SK-N-SH (cell line): Measurements from ENCODE around the gene ELMO1. TPM values are rescaled to one million over a fixed set of nuclear protein-coding genes. Genes with fewer than 3 reads are reported as not detected.

ENCODE experiments used
- CTCF ChIA-PET: fragments of 300-600, 350-600 bp; formaldehyde crosslinking; extraction: SDS; loops from one replicate; lab custom pipeline; 2021; lab: Yijun Ruan, JAX
- POLR2A ChIA-PET: fragments of 350-600 bp; sonication (Branson Sonifier 250); formaldehyde crosslinking; extraction: SDS; loops from one replicate; lab custom pipeline; 2020; ENCODE audit warnings: antibody characterized with exemption, inconsistent platforms; lab: Yijun Ruan, JAX
- DNase-seq: peaks from one replicate; pipeline ENCODE4 v3.0.0; 2012
- H2AFZ ChIP-seq: fragments of 200-600 bp; sonication (generic); 2 replicates; pipeline ENCODE4 v1.8.1; 2016; ENCODE audit warnings: antibody characterized with exemption, mild to moderate bottlenecking, low read depth
- H3F3A ChIP-seq: fragments of 200-600 bp; sonication (generic); replicated peaks from 2 replicates; pipeline ENCODE3; 2016; ENCODE audit warnings: antibody characterized with exemption, mild to moderate bottlenecking; ENCODE audit not compliant: insufficient read depth
- H3K27ac ChIP-seq, 2 experiments: fragments of 200-500 bp in 1 of 2; fragments of 200-600 bp in 1 of 2; sonication (Bioruptor generic) in 1 of 2; sonication (generic), shearing (Covaris generic) in 1 of 2; 2 replicates each; pipeline versions ENCODE4 v1.5.1 to v1.6.1; 2014 to 2016; ENCODE audit warnings: low read depth in 2 of 2, inconsistent platforms in 1 of 2, low read length in 1 of 2, mild to moderate bottlenecking in 1 of 2, mixed read lengths in 1 of 2
- H3K27me3 ChIP-seq: fragments of 200-600 bp; sonication (generic), shearing (Covaris generic); 2 replicates; pipeline ENCODE4 v1.6.1; 2016; ENCODE audit warnings: mixed run types; ENCODE audit not compliant: insufficient read depth
- H3K36me3 ChIP-seq, 2 experiments: fragments of 200-500 bp in 1 of 2; fragments of 200-600 bp in 1 of 2; sonication (Bioruptor generic) in 1 of 2; sonication (generic) in 1 of 2; replicated peaks in 1 of 2; 2 replicates each; pipeline versions ENCODE3 to v1.5.1; 2014 to 2016; ENCODE audit warnings: low read length in 1 of 2, mild to moderate bottlenecking in 1 of 2; ENCODE audit not compliant: insufficient read depth in 2 of 2, control insufficient read depth in 1 of 2
- H3K4me1 ChIP-seq, 2 experiments: fragments of 200-500 bp in 1 of 2; fragments of 200-600 bp in 1 of 2; sonication (Bioruptor generic) in 1 of 2; sonication (generic), shearing (Covaris generic) in 1 of 2; 2 replicates each; pipeline versions ENCODE4 v1.5.1 to v1.6.1; 2014 to 2016; ENCODE audit warnings: low read depth in 1 of 2, low read length in 1 of 2, mixed run types in 1 of 2; ENCODE audit not compliant: insufficient read depth in 2 of 2, control insufficient read depth in 1 of 2
- H3K4me2 ChIP-seq: fragments of 200-600 bp; sonication (generic), shearing (Covaris generic); 2 replicates; pipeline ENCODE4 v1.6.1; 2017; ENCODE audit warnings: mixed run types
- H3K4me3 ChIP-seq, 2 experiments: fragments of 200-500 bp in 1 of 2; fragments of 200-600 bp in 1 of 2; sonication (Bioruptor generic) in 1 of 2; sonication (generic), shearing (Covaris generic) in 1 of 2; 2 replicates each; pipeline versions ENCODE4 v1.5.1 to v1.8.1; 2014 to 2016; ENCODE audit warnings: low read depth in 2 of 2, inconsistent platforms in 1 of 2, low read length in 1 of 2, mild to moderate bottlenecking in 1 of 2, mixed read lengths in 1 of 2, moderate library complexity in 1 of 2
- H3K79me2 ChIP-seq: fragments of 200-600 bp; sonication (generic); 2 replicates; pipeline ENCODE4 v1.8.1; 2017; ENCODE audit warnings: mild to moderate bottlenecking; ENCODE audit not compliant: insufficient read depth
- H3K9ac ChIP-seq: fragments of 200-600 bp; sonication (generic); 2 replicates; pipeline ENCODE4 v1.6.1; 2017; ENCODE audit warnings: mixed run types
- H3K9me2 ChIP-seq: fragments of 200-600 bp; sonication (generic); 2 replicates; pipeline ENCODE4 v1.6.1; 2017; ENCODE audit warnings: mixed run types
- H3K9me3 ChIP-seq: fragments of 200-600 bp; sonication (generic); 2 replicates; pipeline ENCODE4 v1.6.1; 2017; ENCODE audit warnings: mixed run types, mild to moderate bottlenecking, moderate library complexity
- H4K20me1 ChIP-seq: fragments of 200-600 bp; sonication (generic); 2 replicates; pipeline ENCODE4 v1.6.1; 2017; ENCODE audit warnings: mild to moderate bottlenecking, mixed run types; ENCODE audit not compliant: insufficient read depth
- EP300 ChIP-seq, 2 experiments: IDR thresholded peaks; 2 replicates each; pipeline versions ENCODE4 v1.4.0 to v1.6.1; 2012; ENCODE audit warnings: borderline replicate concordance in 1 of 2, low read depth in 1 of 2, low read length in 1 of 2
- FOSL2 ChIP-seq: IDR thresholded peaks from 2 replicates; pipeline ENCODE4 v1.4.0; 2012; ENCODE audit warnings: low read depth, mild to moderate bottlenecking, moderate library complexity, borderline replicate concordance
- FOXJ3 ChIP-seq: sonication (generic); formaldehyde crosslinking; IDR thresholded peaks from 2 replicates; pipeline ENCODE4 v1.5.1; 2020; ENCODE audit warnings: mild to moderate bottlenecking, missing genetic modification reagents
- IRF3 ChIP-seq: fragments of 150-350 bp; IDR thresholded peaks from 2 replicates; pipeline ENCODE4 v1.6.1; 2016; ENCODE audit warnings: mild to moderate bottlenecking, low read depth, low read length
- MXI1 ChIP-seq: IDR thresholded peaks from 2 replicates; pipeline ENCODE4 v1.6.1; 2012; ENCODE audit warnings: mild to moderate bottlenecking, low read depth, low read length, improper control_type of control experiment
- NFIC ChIP-seq: IDR thresholded peaks from 2 replicates; pipeline ENCODE4 v1.4.0; 2012; ENCODE audit warnings: borderline replicate concordance
- REST ChIP-seq: IDR thresholded peaks from 2 replicates; pipeline ENCODE4 v1.6.1; 2012; ENCODE audit warnings: mild to moderate bottlenecking, low read depth, low read length, moderate library complexity
- SIN3A ChIP-seq: IDR thresholded peaks from 2 replicates; pipeline ENCODE4 v1.6.1; 2012; ENCODE audit warnings: low read depth, mild to moderate bottlenecking, low read length, moderate library complexity, borderline replicate concordance
- SMC3 ChIP-seq: IDR thresholded peaks from 2 replicates; pipeline ENCODE4 v1.6.1; 2012; ENCODE audit warnings: low read depth, low read length, improper control_type of control experiment
- WGBS: methylation state at CpG from one replicate; pipeline ENCODE4 v1.1.6; 2017; ENCODE audit warnings: low lambda C conversion rate; 5-methylcytosine and 5-hydroxymethylcytosine counted together
- polyA plus RNA-seq, 3 experiments: library from polyadenylated mRNA; depleted of rRNA; stranded (reverse); fragments of >200 nt; gene quantifications; 2 replicates each; pipeline ENCODE4 v1.2.3, GENCODE V29; 2012
- TF ChIP-seq, protein P1 (sequence below): IDR thresholded peaks from 2 replicates; pipeline ENCODE4 v1.4.0; 2012; ENCODE audit warnings: low read depth, borderline replicate concordance

Gene ELMO1
- polyA plus RNA-seq, 1 of the 3 experiments (the other 2 are of a cell fraction) = 0.64 TPM

- no peak overlapping the region for H3K4me2 ChIP-seq
- WGBS = 40% methylated on average over 5 of the region's 5 CpGs
- POLR2A ChIA-PET = no interaction called here
- H3K36me3 ChIP-seq = peaks cover 0 to 3% of the 10 kb centered on the region in 2 experiments
- TF ChIP-seq MXI1 = no peak
- TF ChIP-seq SIN3A = no peak
- no peak for TF ChIP-seq NFIC
- no peak for TF ChIP-seq IRF3
- TF ChIP-seq EP300 (IDR thresholded peaks at IDR 0.05; ENCODE audit: borderline replicate concordance in 1 of 2, low read depth in 1 of 2, low read length in 1 of 2) = no peak
- TF ChIP-seq SMC3 = no peak
- no peak for TF ChIP-seq FOSL2
- TF ChIP-seq, protein P1, sequence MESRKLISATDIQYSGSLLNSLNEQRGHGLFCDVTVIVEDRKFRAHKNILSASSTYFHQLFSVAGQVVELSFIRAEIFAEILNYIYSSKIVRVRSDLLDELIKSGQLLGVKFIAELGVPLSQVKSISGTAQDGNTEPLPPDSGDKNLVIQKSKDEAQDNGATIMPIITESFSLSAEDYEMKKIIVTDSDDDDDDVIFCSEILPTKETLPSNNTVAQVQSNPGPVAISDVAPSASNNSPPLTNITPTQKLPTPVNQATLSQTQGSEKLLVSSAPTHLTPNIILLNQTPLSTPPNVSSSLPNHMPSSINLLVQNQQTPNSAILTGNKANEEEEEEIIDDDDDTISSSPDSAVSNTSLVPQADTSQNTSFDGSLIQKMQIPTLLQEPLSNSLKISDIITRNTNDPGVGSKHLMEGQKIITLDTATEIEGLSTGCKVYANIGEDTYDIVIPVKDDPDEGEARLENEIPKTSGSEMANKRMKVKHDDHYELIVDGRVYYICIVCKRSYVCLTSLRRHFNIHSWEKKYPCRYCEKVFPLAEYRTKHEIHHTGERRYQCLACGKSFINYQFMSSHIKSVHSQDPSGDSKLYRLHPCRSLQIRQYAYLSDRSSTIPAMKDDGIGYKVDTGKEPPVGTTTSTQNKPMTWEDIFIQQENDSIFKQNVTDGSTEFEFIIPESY = no peak
- TF ChIP-seq FOXJ3 (CRISPR knock-in tag) = no peak
- no peak for TF ChIP-seq REST
- TF ChIP-seq, all 33 proteins: peak for 0
- Histone ChIP-seq H3K27ac (no peak overlapping the region), H3K9me3 (no peaks in the 10 kb centered on the region), H3K27me3 (no peaks in the 10 kb centered on the region), H3K4me1 (peaks cover 0 to 9% of the 10 kb centered on the region in 2 experiments; a peak in 2 of 4 replicates), H3K4me3 (no peak overlapping the region), H3K9me2 (no peaks in the 10 kb centered on the region), H3K9ac (no peak overlapping the region), H2AFZ (no peak overlapping the region), H3K79me2 (no peaks in the 10 kb centered on the region), H4K20me1 (no peaks in the 10 kb centered on the region), H3F3A (no peaks in the 10 kb centered on the region)
- no peak for DNase-seq
- CTCF ChIA-PET = interaction anchor here (1.2 to 1.9 kb wide), 3 partner anchors 9 to 56 kb away, joined by 4 to 5 read pairs (median 4); no protein-coding TSS in a partner anchor
Observed at GRCh38 chr7:36910859-36911258, 537.8 kb downstream of the ELMO1 start.
